GM23338 (cell line): ENCODE measurements around the gene RTN4RL1. TPM values are rescaled to one million over a fixed set of nuclear protein-coding genes. Genes with fewer than 3 reads are reported as not detected.

Experiments
- ATAC-seq: fragments of 200-7000 bp; cut with Tn5 transposase; 3 replicates; pipeline ENCODE4 v1.9.1; 2020
- DNase-seq: peaks from one replicate; pipeline ENCODE4 v3.0.0-alpha.2; 2015; ENCODE audit warnings: low spot score
- H2AFZ ChIP-seq: fragments of 200-600 bp; sonication (generic); 2 replicates; pipeline ENCODE4 v1.8.0; 2016; ENCODE audit warnings: antibody characterized with exemption, mild to moderate bottlenecking, moderate library complexity
- H3F3A ChIP-seq: fragments of 200-600 bp; sonication (generic); replicated peaks from 2 replicates; pipeline ENCODE4 v1.8.0; 2017; ENCODE audit warnings: antibody characterized with exemption, mixed run types, low read depth
- H3K27ac ChIP-seq: fragments of 200-600 bp; sonication (generic); 2 replicates; pipeline ENCODE4 v1.6.1; 2016; ENCODE audit warnings: low read depth
- H3K27me3 ChIP-seq: fragments of 200-600 bp; sonication (generic); 2 replicates; pipeline ENCODE4 v1.8.0; 2016; ENCODE audit warnings: mild to moderate bottlenecking, mixed run types, moderate library complexity; ENCODE audit not compliant: insufficient read depth
- H3K36me3 ChIP-seq: fragments of 200-600 bp; sonication (generic); 2 replicates; pipeline ENCODE4 v1.8.0; 2016; ENCODE audit warnings: mild to moderate bottlenecking; ENCODE audit not compliant: insufficient read depth
- H3K4me1 ChIP-seq: fragments of 200-600 bp; sonication (generic); 2 replicates; pipeline ENCODE4 v1.8.0; 2016; ENCODE audit warnings: mild to moderate bottlenecking, moderate library complexity; ENCODE audit not compliant: insufficient read depth
- H3K4me2 ChIP-seq: fragments of 200-600 bp; sonication (generic); 2 replicates; pipeline ENCODE4 v1.7.1; 2017; ENCODE audit warnings: mixed run types
- H3K4me3 ChIP-seq: fragments of 200-600 bp; sonication (generic); 2 replicates; pipeline ENCODE4 v1.6.1; 2016; ENCODE audit warnings: mixed run types
- H3K79me2 ChIP-seq: fragments of 200-600 bp; sonication (generic); replicated peaks from 2 replicates; pipeline ENCODE4 v1.8.0; 2017; ENCODE audit warnings: mild to moderate bottlenecking; ENCODE audit not compliant: insufficient read depth
- H3K9me2 ChIP-seq: fragments of 200-600 bp; sonication (generic); 2 replicates; pipeline ENCODE4 v1.8.0; 2017; ENCODE audit not compliant: insufficient read depth
- H4K20me1 ChIP-seq: fragments of 200-600 bp; sonication (generic); replicated peaks from 2 replicates; pipeline ENCODE4 v1.8.0; 2017; ENCODE audit warnings: mild to moderate bottlenecking; ENCODE audit not compliant: insufficient read depth
- H3K27ac Mint-ChIP-seq: 2 replicates; pipeline ENCODE4 v1.8.0; 2020; ENCODE audit warnings: inconsistent platforms, mild to moderate bottlenecking, moderate library complexity, mixed read lengths
- H3K27me3 Mint-ChIP-seq: 3 replicates; pipeline ENCODE4 v1.8.0; 2022; ENCODE audit warnings: low read depth, mild to moderate bottlenecking, moderate library complexity, mixed read lengths, inconsistent platforms; ENCODE audit not compliant: insufficient read depth, poor library complexity
- H3K36me3 Mint-ChIP-seq: 3 replicates; pipeline ENCODE4 v1.8.0; 2021; ENCODE audit warnings: low read depth, mild to moderate bottlenecking, inconsistent platforms, moderate library complexity, mixed read lengths
- H3K4me1 Mint-ChIP-seq: 3 replicates; pipeline ENCODE4 v1.8.0; 2020; ENCODE audit warnings: mild to moderate bottlenecking, inconsistent platforms, mixed read lengths
- H3K4me3 Mint-ChIP-seq: 3 replicates; pipeline ENCODE4 v1.8.0; 2021; ENCODE audit warnings: moderate library complexity, mild to moderate bottlenecking, inconsistent platforms, mixed read lengths
- H3K9me3 Mint-ChIP-seq: 3 replicates; pipeline ENCODE4 v1.8.0; 2020; ENCODE audit warnings: moderate library complexity, mild to moderate bottlenecking, inconsistent platforms, mixed read lengths
- CREB1 ChIP-seq: fragments of 250-450 bp; sonication (Bioruptor Pico); IDR thresholded peaks from 2 replicates; pipeline ENCODE4 v1.5.0; 2020; ENCODE audit warnings: low read depth, mild to moderate bottlenecking, moderate library complexity
- EZH2 ChIP-seq: fragments of 200-600 bp; sonication (generic); IDR thresholded peaks from one replicate; pipeline ENCODE4 v1.8.0; 2017; ENCODE audit warnings: antibody characterized with exemption, mild to moderate bottlenecking, low read depth; ENCODE audit not compliant: unreplicated experiment
- EZH2phosphoT487 ChIP-seq: fragments of 200-600 bp; sonication (generic); IDR thresholded peaks from one replicate; pipeline ENCODE4 v1.8.1; 2018; ENCODE audit warnings: antibody characterized with exemption; ENCODE audit not compliant: unreplicated experiment
- JUNB ChIP-seq: IDR thresholded peaks from one replicate; pipeline ENCODE4 v1.6.1; 2016; ENCODE audit warnings: antibody characterized with exemption; ENCODE audit not compliant: unreplicated experiment
- NANOG ChIP-seq: IDR thresholded peaks from 2 replicates; pipeline ENCODE4 v1.6.1; 2016; ENCODE audit warnings: antibody characterized with exemption, borderline replicate concordance
- POLR2AphosphoS5 ChIP-seq: IDR thresholded peaks from 2 replicates; pipeline ENCODE4 v1.6.1; 2016; ENCODE audit warnings: antibody characterized with exemption, low read depth
- ZNF114 ChIP-seq: fragments of 250-450 bp; sonication (Bioruptor Pico); IDR thresholded peaks from 2 replicates; pipeline ENCODE4 v1.5.0; 2020; ENCODE audit warnings: mild to moderate bottlenecking, moderate library complexity
- polyA plus RNA-seq: library from polyadenylated mRNA; unstranded; fragments of >200 nt; fragmentation: Nextera tagmentation; extraction: Ambion mirVana; gene quantifications from 2 replicates; pipeline ENCODE4 v1.2.1, GENCODE V29; 2016
- total RNA-seq: library from RNA; depleted of rRNA; stranded (reverse); fragments of >200 nt; shearing (Covaris generic); gene quantifications from 2 replicates; pipeline ENCODE4 v1.2.3, GENCODE V29; 2014
- TF ChIP-seq, protein P1 (sequence below), 2 experiments: fragments of 200-600 bp in 1 of 2; sonication (generic) in 1 of 2; conservative IDR thresholded peaks; 2 replicates each; pipeline versions ENCODE4 v1.5.1 to v1.6.1; 2016 to 2017; ENCODE audit warnings: antibody characterized with exemption in 2 of 2, low read depth in 2 of 2, mild to moderate bottlenecking in 2 of 2, moderate library complexity in 1 of 2
- TF ChIP-seq, protein P2 (sequence below): IDR thresholded peaks from one replicate; pipeline ENCODE4 v1.6.1; 2018; ENCODE audit warnings: antibody characterized with exemption; ENCODE audit not compliant: unreplicated experiment
- TF ChIP-seq, protein P3 (sequence below): IDR thresholded peaks from 2 replicates; pipeline ENCODE4 v1.6.1; 2016; ENCODE audit warnings: antibody characterized with exemption
- TF ChIP-seq, protein P4 (sequence below): fragments of 250-450 bp; sonication (Bioruptor Pico); IDR thresholded peaks from 2 replicates; pipeline ENCODE4 v1.5.0; 2020; ENCODE audit warnings: mild to moderate bottlenecking, moderate library complexity

Gene RTN4RL1
- total and polyA plus RNA-seq, 2 experiments from 2014 or later, result 0.17 TPM; not detected in 1

DNA sequence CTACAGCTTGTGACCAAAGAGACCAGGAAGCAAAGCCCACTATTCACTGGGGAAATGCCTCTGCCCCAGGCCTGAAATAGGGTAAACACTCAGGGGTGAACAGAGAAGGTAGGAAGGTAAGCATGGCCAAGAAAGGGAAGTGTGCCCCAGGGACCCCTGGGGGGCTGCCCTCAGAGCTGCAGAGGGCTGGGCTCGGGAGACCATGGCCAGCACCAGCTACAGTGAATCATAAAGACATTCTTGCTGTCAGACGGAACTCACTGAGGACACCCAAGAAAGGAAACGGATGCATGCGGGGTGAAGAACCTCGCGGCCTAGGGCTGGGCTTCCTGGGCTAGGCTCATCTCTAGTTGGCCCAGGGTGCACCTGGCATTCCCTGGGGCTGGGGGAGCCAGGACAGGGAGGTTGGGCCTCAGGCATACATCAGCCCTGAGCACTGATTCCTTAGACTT, 39.4 kb upstream of the RTN4RL1 start:
- peaks cover 43% of the 10 kb centered on the region for H3K27me3 Mint-ChIP-seq
- H3K36me3 Mint-ChIP-seq, result peaks cover 15% of the 10 kb centered on the region
- TF ChIP-seq JUNB, result no peak
- TF ChIP-seq, protein P1, sequence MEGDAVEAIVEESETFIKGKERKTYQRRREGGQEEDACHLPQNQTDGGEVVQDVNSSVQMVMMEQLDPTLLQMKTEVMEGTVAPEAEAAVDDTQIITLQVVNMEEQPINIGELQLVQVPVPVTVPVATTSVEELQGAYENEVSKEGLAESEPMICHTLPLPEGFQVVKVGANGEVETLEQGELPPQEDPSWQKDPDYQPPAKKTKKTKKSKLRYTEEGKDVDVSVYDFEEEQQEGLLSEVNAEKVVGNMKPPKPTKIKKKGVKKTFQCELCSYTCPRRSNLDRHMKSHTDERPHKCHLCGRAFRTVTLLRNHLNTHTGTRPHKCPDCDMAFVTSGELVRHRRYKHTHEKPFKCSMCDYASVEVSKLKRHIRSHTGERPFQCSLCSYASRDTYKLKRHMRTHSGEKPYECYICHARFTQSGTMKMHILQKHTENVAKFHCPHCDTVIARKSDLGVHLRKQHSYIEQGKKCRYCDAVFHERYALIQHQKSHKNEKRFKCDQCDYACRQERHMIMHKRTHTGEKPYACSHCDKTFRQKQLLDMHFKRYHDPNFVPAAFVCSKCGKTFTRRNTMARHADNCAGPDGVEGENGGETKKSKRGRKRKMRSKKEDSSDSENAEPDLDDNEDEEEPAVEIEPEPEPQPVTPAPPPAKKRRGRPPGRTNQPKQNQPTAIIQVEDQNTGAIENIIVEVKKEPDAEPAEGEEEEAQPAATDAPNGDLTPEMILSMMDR (conservative IDR thresholded peaks at IDR 0.05; ENCODE audit: low read depth in 2 of 2), result no peak
- no peak for TF ChIP-seq EZH2
- TF ChIP-seq, protein P2, sequence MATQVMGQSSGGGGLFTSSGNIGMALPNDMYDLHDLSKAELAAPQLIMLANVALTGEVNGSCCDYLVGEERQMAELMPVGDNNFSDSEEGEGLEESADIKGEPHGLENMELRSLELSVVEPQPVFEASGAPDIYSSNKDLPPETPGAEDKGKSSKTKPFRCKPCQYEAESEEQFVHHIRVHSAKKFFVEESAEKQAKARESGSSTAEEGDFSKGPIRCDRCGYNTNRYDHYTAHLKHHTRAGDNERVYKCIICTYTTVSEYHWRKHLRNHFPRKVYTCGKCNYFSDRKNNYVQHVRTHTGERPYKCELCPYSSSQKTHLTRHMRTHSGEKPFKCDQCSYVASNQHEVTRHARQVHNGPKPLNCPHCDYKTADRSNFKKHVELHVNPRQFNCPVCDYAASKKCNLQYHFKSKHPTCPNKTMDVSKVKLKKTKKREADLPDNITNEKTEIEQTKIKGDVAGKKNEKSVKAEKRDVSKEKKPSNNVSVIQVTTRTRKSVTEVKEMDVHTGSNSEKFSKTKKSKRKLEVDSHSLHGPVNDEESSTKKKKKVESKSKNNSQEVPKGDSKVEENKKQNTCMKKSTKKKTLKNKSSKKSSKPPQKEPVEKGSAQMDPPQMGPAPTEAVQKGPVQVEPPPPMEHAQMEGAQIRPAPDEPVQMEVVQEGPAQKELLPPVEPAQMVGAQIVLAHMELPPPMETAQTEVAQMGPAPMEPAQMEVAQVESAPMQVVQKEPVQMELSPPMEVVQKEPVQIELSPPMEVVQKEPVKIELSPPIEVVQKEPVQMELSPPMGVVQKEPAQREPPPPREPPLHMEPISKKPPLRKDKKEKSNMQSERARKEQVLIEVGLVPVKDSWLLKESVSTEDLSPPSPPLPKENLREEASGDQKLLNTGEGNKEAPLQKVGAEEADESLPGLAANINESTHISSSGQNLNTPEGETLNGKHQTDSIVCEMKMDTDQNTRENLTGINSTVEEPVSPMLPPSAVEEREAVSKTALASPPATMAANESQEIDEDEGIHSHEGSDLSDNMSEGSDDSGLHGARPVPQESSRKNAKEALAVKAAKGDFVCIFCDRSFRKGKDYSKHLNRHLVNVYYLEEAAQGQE, result no peak
- TF ChIP-seq POLR2AphosphoS5, result no peak
- no peak for TF ChIP-seq CREB1 (CRISPR knock-in tag)
- TF ChIP-seq EZH2phosphoT487, result no peak
- TF ChIP-seq, protein P3, sequence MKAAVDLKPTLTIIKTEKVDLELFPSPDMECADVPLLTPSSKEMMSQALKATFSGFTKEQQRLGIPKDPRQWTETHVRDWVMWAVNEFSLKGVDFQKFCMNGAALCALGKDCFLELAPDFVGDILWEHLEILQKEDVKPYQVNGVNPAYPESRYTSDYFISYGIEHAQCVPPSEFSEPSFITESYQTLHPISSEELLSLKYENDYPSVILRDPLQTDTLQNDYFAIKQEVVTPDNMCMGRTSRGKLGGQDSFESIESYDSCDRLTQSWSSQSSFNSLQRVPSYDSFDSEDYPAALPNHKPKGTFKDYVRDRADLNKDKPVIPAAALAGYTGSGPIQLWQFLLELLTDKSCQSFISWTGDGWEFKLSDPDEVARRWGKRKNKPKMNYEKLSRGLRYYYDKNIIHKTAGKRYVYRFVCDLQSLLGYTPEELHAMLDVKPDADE, result no peak
- no peak for TF ChIP-seq ZNF114 (CRISPR knock-in tag)
- no peak for TF ChIP-seq NANOG
- TF ChIP-seq, protein P4, sequence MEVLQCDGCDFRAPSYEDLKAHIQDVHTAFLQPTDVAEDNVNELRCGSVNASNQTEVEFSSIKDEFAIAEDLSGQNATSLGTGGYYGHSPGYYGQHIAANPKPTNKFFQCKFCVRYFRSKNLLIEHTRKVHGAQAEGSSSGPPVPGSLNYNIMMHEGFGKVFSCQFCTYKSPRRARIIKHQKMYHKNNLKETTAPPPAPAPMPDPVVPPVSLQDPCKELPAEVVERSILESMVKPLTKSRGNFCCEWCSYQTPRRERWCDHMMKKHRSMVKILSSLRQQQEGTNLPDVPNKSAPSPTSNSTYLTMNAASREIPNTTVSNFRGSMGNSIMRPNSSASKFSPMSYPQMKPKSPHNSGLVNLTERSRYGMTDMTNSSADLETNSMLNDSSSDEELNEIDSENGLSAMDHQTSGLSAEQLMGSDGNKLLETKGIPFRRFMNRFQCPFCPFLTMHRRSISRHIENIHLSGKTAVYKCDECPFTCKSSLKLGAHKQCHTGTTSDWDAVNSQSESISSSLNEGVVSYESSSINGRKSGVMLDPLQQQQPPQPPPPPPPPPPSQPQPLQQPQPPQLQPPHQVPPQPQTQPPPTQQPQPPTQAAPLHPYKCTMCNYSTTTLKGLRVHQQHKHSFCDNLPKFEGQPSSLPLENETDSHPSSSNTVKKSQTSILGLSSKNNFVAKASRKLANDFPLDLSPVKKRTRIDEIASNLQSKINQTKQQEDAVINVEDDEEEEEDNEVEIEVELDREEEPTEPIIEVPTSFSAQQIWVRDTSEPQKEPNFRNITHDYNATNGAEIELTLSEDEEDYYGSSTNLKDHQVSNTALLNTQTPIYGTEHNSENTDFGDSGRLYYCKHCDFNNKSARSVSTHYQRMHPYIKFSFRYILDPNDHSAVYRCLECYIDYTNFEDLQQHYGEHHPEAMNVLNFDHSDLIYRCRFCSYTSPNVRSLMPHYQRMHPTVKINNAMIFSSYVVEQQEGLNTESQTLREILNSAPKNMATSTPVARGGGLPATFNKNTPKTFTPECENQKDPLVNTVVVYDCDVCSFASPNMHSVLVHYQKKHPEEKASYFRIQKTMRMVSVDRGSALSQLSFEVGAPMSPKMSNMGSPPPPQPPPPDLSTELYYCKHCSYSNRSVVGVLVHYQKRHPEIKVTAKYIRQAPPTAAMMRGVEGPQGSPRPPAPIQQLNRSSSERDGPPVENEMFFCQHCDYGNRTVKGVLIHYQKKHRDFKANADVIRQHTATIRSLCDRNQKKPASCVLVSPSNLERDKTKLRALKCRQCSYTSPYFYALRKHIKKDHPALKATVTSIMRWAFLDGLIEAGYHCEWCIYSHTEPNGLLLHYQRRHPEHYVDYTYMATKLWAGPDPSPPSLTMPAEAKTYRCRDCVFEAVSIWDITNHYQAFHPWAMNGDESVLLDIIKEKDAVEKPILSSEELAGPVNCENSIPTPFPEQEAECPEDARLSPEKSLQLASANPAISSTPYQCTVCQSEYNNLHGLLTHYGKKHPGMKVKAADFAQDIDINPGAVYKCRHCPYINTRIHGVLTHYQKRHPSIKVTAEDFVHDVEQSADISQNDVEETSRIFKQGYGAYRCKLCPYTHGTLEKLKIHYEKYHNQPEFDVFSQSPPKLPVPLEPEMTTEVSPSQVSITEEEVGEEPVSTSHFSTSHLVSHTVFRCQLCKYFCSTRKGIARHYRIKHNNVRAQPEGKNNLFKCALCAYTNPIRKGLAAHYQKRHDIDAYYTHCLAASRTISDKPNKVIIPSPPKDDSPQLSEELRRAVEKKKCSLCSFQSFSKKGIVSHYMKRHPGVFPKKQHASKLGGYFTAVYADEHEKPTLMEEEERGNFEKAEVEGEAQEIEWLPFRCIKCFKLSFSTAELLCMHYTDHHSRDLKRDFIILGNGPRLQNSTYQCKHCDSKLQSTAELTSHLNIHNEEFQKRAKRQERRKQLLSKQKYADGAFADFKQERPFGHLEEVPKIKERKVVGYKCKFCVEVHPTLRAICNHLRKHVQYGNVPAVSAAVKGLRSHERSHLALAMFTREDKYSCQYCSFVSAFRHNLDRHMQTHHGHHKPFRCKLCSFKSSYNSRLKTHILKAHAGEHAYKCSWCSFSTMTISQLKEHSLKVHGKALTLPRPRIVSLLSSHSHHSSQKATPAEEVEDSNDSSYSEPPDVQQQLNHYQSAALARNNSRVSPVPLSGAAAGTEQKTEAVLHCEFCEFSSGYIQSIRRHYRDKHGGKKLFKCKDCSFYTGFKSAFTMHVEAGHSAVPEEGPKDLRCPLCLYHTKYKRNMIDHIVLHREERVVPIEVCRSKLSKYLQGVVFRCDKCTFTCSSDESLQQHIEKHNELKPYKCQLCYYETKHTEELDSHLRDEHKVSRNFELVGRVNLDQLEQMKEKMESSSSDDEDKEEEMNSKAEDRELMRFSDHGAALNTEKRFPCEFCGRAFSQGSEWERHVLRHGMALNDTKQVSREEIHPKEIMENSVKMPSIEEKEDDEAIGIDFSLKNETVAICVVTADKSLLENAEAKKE, result no peak
- ATAC-seq (no peak), DNase-seq (no peak)
- no peaks in the 10 kb centered on the region for H3K9me3 Mint-ChIP-seq
- H4K20me1 ChIP-seq, result no peaks in the 10 kb centered on the region; the same call in none of the 2 replicates
- peaks cover 27% of the 10 kb centered on the region for H3K4me1 ChIP-seq
- H3F3A ChIP-seq, result peaks cover 10% of the 10 kb centered on the region; the same call in 1 of the 2 replicates
- no peak overlapping the region for H3K4me3 ChIP-seq
- no peak overlapping the region for H3K27ac Mint-ChIP-seq
- no peak overlapping the region for H3K4me2 ChIP-seq
- no peaks in the 10 kb centered on the region for H3K9me2 ChIP-seq
- H3K4me1 Mint-ChIP-seq, result peaks cover 52% of the 10 kb centered on the region
- H3K27me3 ChIP-seq, result peaks cover 15% of the 10 kb centered on the region
- H3K36me3 ChIP-seq, result no peaks in the 10 kb centered on the region
- no peak overlapping the region for H3K4me3 Mint-ChIP-seq
- H2AFZ ChIP-seq, result no peak overlapping the region
- no peaks in the 10 kb centered on the region for H3K79me2 ChIP-seq
- no peak overlapping the region for H3K27ac ChIP-seq
